GM21360 (cell line): Measurements from ENCODE around the gene ARHGEF2.

Source experiments
- ATAC-seq: cut with Tn5 transposase; IDR thresholded peaks from one replicate; pipeline ENCODE4 v1.9.1; 2021; ENCODE audit warnings: mild to moderate bottlenecking, moderate library complexity; ENCODE audit not compliant: unreplicated experiment

The ARHGEF2 gene

GRCh38 chr1:155973723-155974122 lies 4.6 kb downstream of the ARHGEF2 start:
- ATAC-seq, result no peak

GRCh38 chr1:155971910-155972809 lies 6.2 kb downstream of the ARHGEF2 start:
- no peak for ATAC-seq

GRCh38 chr1:155970531-155971167 lies 7.7 kb downstream of the ARHGEF2 start:
- peak; percentile 70 for ATAC-seq

- no peak for ATAC-seq
Measured at GRCh38 chr1:155969377-155969791, 9.0 kb downstream of the ARHGEF2 start.

GRCh38 chr1:155968670-155969069 lies 9.7 kb downstream of the ARHGEF2 start:
- ATAC-seq, result no peak

- no peak for ATAC-seq
Measured at GRCh38 chr1:155968051-155968400, 10.3 kb downstream of the ARHGEF2 start.

GRCh38 chr1:155967341-155968050 lies 10.9 kb downstream of the ARHGEF2 start:
- ATAC-seq, result no peak

GRCh38 chr1:155966750-155967149 lies 11.6 kb downstream of the ARHGEF2 start:
- ATAC-seq, result no peak

- no peak for ATAC-seq
Measured at GRCh38 chr1:155966135-155966534, 12.2 kb downstream of the ARHGEF2 start.

GRCh38 chr1:155964193-155964592 lies 14.2 kb downstream of the ARHGEF2 start:
- ATAC-seq, result no peak

- ATAC-seq, result no peak
Measured at GRCh38 chr1:155962599-155963211, 15.6 kb downstream of the ARHGEF2 start.

- ATAC-seq, result no peak
Measured at GRCh38 chr1:155961937-155962336, 16.4 kb downstream of the ARHGEF2 start.

GRCh38 chr1:155960081-155960745 lies 18.1 kb downstream of the ARHGEF2 start:
- ATAC-seq, result no peak

GRCh38 chr1:155957411-155957915 lies 20.9 kb downstream of the ARHGEF2 start:
- no peak for ATAC-seq

- ATAC-seq, result no peak
Measured at GRCh38 chr1:155954645-155955044, 23.7 kb downstream of the ARHGEF2 start.

- no peak for ATAC-seq
Measured at GRCh38 chr1:155952505-155952890, 25.8 kb downstream of the ARHGEF2 start.

- ATAC-seq, result no peak
Measured at GRCh38 chr1:155951753-155952504, 26.4 kb downstream of the ARHGEF2 start.

GRCh38 chr1:155950829-155951228 lies 27.5 kb downstream of the ARHGEF2 start:
- no peak for ATAC-seq

GRCh38 chr1:155947741-155948140 lies 30.6 kb downstream of the ARHGEF2 start:
- no peak for ATAC-seq

- ATAC-seq, result no peak
Measured at GRCh38 chr1:155947292-155947691, 31.1 kb downstream of the ARHGEF2 start.
